IMR-90 (cell line): Measurements from ENCODE around the gene PREP. TPM values are rescaled to one million over a fixed set of nuclear protein-coding genes. Genes with fewer than 3 reads are reported as not detected.

ENCODE experiments used
- ATAC-seq: fragments of 200-7000 bp; cut with Tn5 transposase; 2 replicates; pipeline ENCODE4 v1.9.1; 2020; ENCODE audit warnings: low read depth, mild to moderate bottlenecking, moderate library complexity
- BruUV-seq: library from RNA; stranded (reverse); fragments of 400-500 nt; replicated peaks from 2 replicates; lab custom pipeline; 2021; lab: Mats Ljungman, UMichigan
- CTCF ChIA-PET: fragments of 300-600 bp; formaldehyde crosslinking; extraction: SDS; loops from one replicate; lab custom pipeline; 2021; ENCODE audit warnings: antibody characterized with exemption; lab: Yijun Ruan, JAX
- POLR2A ChIA-PET: fragments of 300-600 bp; sonication (Branson Sonifier 250); formaldehyde crosslinking; loops from one replicate; lab custom pipeline; 2022; ENCODE audit warnings: antibody characterized with exemption; ENCODE audit not compliant: unreplicated experiment; lab: Charles Lee
- DNase-seq: peaks from one replicate; pipeline ENCODE4 v3.0.0; 2013
- H2AFZ ChIP-seq: replicated peaks from 2 replicates; pipeline ENCODE3; 2013; ENCODE audit warnings: low read length, mild to moderate bottlenecking; ENCODE audit not compliant: poor library complexity
- H2AK5ac ChIP-seq: 2 replicates; pipeline ENCODE4 v1.6.1; 2013; ENCODE audit warnings: low read depth, low read length, inconsistent platforms
- H2AK9ac ChIP-seq: replicated peaks from 2 replicates; pipeline ENCODE3; 2013; ENCODE audit warnings: mild to moderate bottlenecking, low read depth, low read length, moderate library complexity; ENCODE audit not compliant: poor library complexity
- H2BK120ac ChIP-seq: 2 replicates; pipeline ENCODE4 v1.6.1; 2013; ENCODE audit warnings: low read depth, low read length, inconsistent platforms
- H2BK15ac ChIP-seq: 3 replicates; pipeline ENCODE4 v1.6.1; 2013; ENCODE audit warnings: low read depth, low read length, inconsistent platforms
- H2BK20ac ChIP-seq: 2 replicates; pipeline ENCODE4 v1.6.1; 2013; ENCODE audit warnings: low read depth, mild to moderate bottlenecking, inconsistent platforms, low read length, moderate library complexity
- H2BK5ac ChIP-seq: 2 replicates; pipeline ENCODE4 v1.6.1; 2013; ENCODE audit warnings: mild to moderate bottlenecking, low read depth, low read length, inconsistent platforms; ENCODE audit not compliant: poor library complexity, severe bottlenecking
- H3K14ac ChIP-seq: replicated peaks from 2 replicates; pipeline ENCODE4 v1.6.1; 2013; ENCODE audit warnings: low read depth, low read length, inconsistent platforms
- H3K18ac ChIP-seq: 2 replicates; pipeline ENCODE4 v1.6.1; 2013; ENCODE audit warnings: low read depth, low read length, control low read depth
- H3K23ac ChIP-seq: 2 replicates; pipeline ENCODE4 v1.6.1; 2013; ENCODE audit warnings: low read depth, low read length, inconsistent platforms
- H3K27ac ChIP-seq: 2 replicates; pipeline ENCODE4 v1.5.1; 2013; ENCODE audit warnings: mild to moderate bottlenecking, control low read depth, low read length; ENCODE audit not compliant: insufficient read depth
- H3K27me3 ChIP-seq: 2 replicates; pipeline ENCODE4 v1.6.1; 2013; ENCODE audit warnings: low read length; ENCODE audit not compliant: control insufficient read depth, insufficient read depth
- H3K36me3 ChIP-seq: 2 replicates; pipeline ENCODE4 v1.6.1; 2013; ENCODE audit warnings: low read length, mixed read lengths; ENCODE audit not compliant: control insufficient read depth, insufficient read depth
- H3K4ac ChIP-seq: 2 replicates; pipeline ENCODE4 v1.6.1; 2013; ENCODE audit warnings: low read depth, low read length, inconsistent platforms
- H3K4me1 ChIP-seq: 2 replicates; pipeline ENCODE4 v1.6.1; 2013; ENCODE audit warnings: low read length, mixed read lengths; ENCODE audit not compliant: control insufficient read depth, insufficient read depth
- H3K4me2 ChIP-seq: 2 replicates; pipeline ENCODE4 v1.6.1; 2013; ENCODE audit warnings: low read depth, mild to moderate bottlenecking, control low read depth, low read length, moderate library complexity
- H3K4me3 ChIP-seq: 2 replicates; pipeline ENCODE4 v1.5.1; 2013; ENCODE audit warnings: low read depth, mild to moderate bottlenecking, control low read depth, low read length, moderate library complexity; ENCODE audit not compliant: insufficient read depth
- H3K56ac ChIP-seq: 2 replicates; pipeline ENCODE4 v1.6.1; 2013; ENCODE audit warnings: low read length, inconsistent platforms; ENCODE audit not compliant: insufficient read depth; ENCODE audit errors: extremely low read depth
- H3K79me1 ChIP-seq, 2 experiments: 2 replicates each; pipeline ENCODE4 v1.6.1; 2013; ENCODE audit warnings: low read length in 2 of 2, inconsistent platforms in 1 of 2, low read depth in 1 of 2
- H3K9ac ChIP-seq: 2 replicates; pipeline ENCODE4 v1.6.1; 2013; ENCODE audit warnings: low read depth, low read length, control low read depth
- H3K9me1 ChIP-seq: 2 replicates; pipeline ENCODE4 v1.6.1; 2013; ENCODE audit warnings: low read length, inconsistent platforms; ENCODE audit not compliant: insufficient read depth
- H3K9me3 ChIP-seq: 2 replicates; pipeline ENCODE4 v1.6.1; 2013; ENCODE audit warnings: low read length; ENCODE audit not compliant: control insufficient read depth, insufficient read depth
- H4K20me1 ChIP-seq: 2 replicates; pipeline ENCODE4 v1.6.1; 2013; ENCODE audit warnings: low read length, inconsistent platforms; ENCODE audit not compliant: insufficient read depth
- H4K5ac ChIP-seq: 2 replicates; pipeline ENCODE4 v1.6.1; 2013; ENCODE audit warnings: mild to moderate bottlenecking, low read depth, low read length, control low read depth
- H4K8ac ChIP-seq, 2 experiments: 2 replicates each; pipeline ENCODE4 v1.6.1; 2013; ENCODE audit warnings: low read depth in 2 of 2, low read length in 2 of 2, control low read depth in 1 of 2, inconsistent platforms in 1 of 2
- H4K91ac ChIP-seq: 2 replicates; pipeline ENCODE4 v1.6.1; 2013; ENCODE audit warnings: low read depth, low read length, inconsistent platforms; ENCODE audit not compliant: insufficient read depth
- BHLHE40 ChIP-seq: fragments of 150-350 bp; IDR thresholded peaks from 2 replicates; pipeline ENCODE4 v1.6.1; 2016; ENCODE audit warnings: mild to moderate bottlenecking, low read depth, low read length
- CTCF ChIP-seq: conservative IDR thresholded peaks from 2 replicates; pipeline ENCODE4 v1.5.1; 2012; ENCODE audit warnings: mild to moderate bottlenecking, low read depth, low read length, improper control_type of control experiment
- MXI1 ChIP-seq: IDR thresholded peaks from 2 replicates; pipeline ENCODE4 v1.6.1; 2012; ENCODE audit warnings: low read depth, mild to moderate bottlenecking, low read length, moderate library complexity, borderline replicate concordance
- RAD21 ChIP-seq: IDR thresholded peaks from 2 replicates; pipeline ENCODE4 v1.6.1; 2012; ENCODE audit warnings: low read length, improper control_type of control experiment
- RCOR1 ChIP-seq: IDR thresholded peaks from 2 replicates; pipeline ENCODE4 v1.6.1; 2012; ENCODE audit warnings: mild to moderate bottlenecking, low read length, improper control_type of control experiment; ENCODE audit not compliant: insufficient replicate concordance
- SMC3 ChIP-seq: fragments of 150-350 bp; IDR thresholded peaks from 2 replicates; pipeline ENCODE4 v1.6.1; 2016; ENCODE audit warnings: low read depth, mild to moderate bottlenecking, antibody characterized with exemption, low read length, moderate library complexity
- WGBS, 2 experiments: methylation state at CpG; one replicate each; pipeline versions ENCODE4 v1.1.5 to v1.1.7; 2013; ENCODE audit warnings: missing lambda C conversion rate in 2 of 2; ENCODE audit not compliant: insufficient read length in 1 of 2; ENCODE audit errors: extremely low coverage in 2 of 2; 5-methylcytosine and 5-hydroxymethylcytosine counted together
- dilution Hi-C: fragments of 300-500 bp; cut with HindIII; formaldehyde crosslinking; loops from one replicate; pipeline ENCODE4 v1.14.3; 2018; ENCODE audit warnings: low sequenced_read_pairs; ENCODE audit not compliant: unreplicated experiment
- in situ Hi-C: fragments of 300-500 bp; cut with MboI; formaldehyde crosslinking; loops from 3 replicates; pipeline ENCODE4 v1.14.3; 2019; ENCODE audit warnings: low sequenced_read_pairs, inconsistent platforms, mixed read lengths
- intact Hi-C: fragments of 100-400 bp; cut with micrococcal nuclease; formaldehyde crosslinking; loops from 2 replicates; pipeline ENCODE4 v1.10.0; 2022
- polyA plus RNA-seq, 3 experiments: library from polyadenylated mRNA; depleted of rRNA; stranded (reverse); fragments of >200 nt; gene quantifications; 2 replicates each; pipeline ENCODE4 v1.2.3, GENCODE V29; 2012; ENCODE audit warnings: low replicate concordance in 1 of 3
- total RNA-seq: library from RNA; depleted of rRNA; stranded (reverse); fragments of >200 nt; gene quantifications from 2 replicates; pipeline ENCODE4 v1.2.3, GENCODE V29; 2012

The PREP gene
- total and polyA plus RNA-seq, 2 of the 4 experiments (the other 2 are of a cell fraction), result 21.0 to 25.7 TPM

DNA sequence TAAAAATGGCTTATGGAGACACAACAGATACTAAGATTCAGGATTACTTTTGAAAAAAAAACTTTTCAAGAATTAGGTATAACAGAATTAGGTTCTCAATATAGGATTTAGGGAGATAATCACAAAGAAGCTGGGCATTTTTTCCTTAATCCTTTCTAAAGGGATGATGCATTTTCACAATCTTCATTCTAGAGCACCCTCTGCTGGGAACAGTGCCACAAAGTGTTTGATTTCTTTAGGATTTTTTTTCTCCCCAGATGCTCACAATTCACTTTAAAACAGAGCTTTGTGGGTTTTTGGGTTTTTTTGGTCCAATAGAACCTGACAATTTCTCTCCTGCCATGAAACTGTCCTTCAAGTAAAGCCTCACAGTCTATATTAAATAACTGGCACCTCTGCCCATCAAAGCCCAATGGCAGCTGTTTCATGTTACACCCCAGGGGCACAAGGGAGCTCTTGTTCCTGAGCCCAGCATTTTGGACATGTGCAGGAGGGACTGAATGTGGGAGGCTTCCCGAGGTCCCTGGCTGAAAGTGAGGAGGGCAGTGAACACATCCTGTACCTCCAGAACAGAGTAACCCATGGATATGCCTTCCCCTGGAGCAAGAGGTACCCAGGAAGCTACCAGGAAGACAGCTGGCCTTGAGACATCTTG, 39.7 kb downstream of the PREP start:
- no peak overlapping the region for H2BK5ac ChIP-seq
- H3K36me3 ChIP-seq, result peaks cover 8% of the 10 kb centered on the region
- H4K8ac ChIP-seq, result no peak overlapping the region
- DNase-seq (peak; percentile 47), ATAC-seq (peak; percentile 40)
- ChIA-PET CTCF (interaction anchor here (0.8 to 1.7 kb wide), 10 partner anchors 8 to 280 kb away, joined by 3 to 19 read pairs (median 3); no protein-coding TSS in a partner anchor), POLR2A (no interaction called here)
- no TSS peak for BruUV-seq
- peaks cover 6% of the 10 kb centered on the region; the same call in 1 of the 2 replicates for H4K20me1 ChIP-seq
- H4K91ac ChIP-seq, result no peak overlapping the region
- no peak overlapping the region for H3K4ac ChIP-seq
- no peak overlapping the region for H2AFZ ChIP-seq
- H3K18ac ChIP-seq, result no peak overlapping the region
- H3K9me1 ChIP-seq, result peaks cover 14% of the 10 kb centered on the region; the same call in 1 of the 2 replicates
- no peak overlapping the region for H3K23ac ChIP-seq
- H2AK9ac ChIP-seq, result no peak overlapping the region
- no CpG with 5 or more reads among the region's 1 CpG for WGBS, 2 experiments
- peaks cover 10 to 30% of the 10 kb centered on the region in 2 experiments; a peak in 3 of 4 replicates for H3K79me1 ChIP-seq
- H3K4me3 ChIP-seq, result no peak overlapping the region
- no peaks in the 10 kb centered on the region for H3K27me3 ChIP-seq
- no peak overlapping the region for H2BK15ac ChIP-seq
- no peak overlapping the region for H2AK5ac ChIP-seq
- no peak overlapping the region for H3K14ac ChIP-seq
- no peak overlapping the region for H3K4me2 ChIP-seq
- no peak overlapping the region for H3K9ac ChIP-seq
- no peak overlapping the region for H3K27ac ChIP-seq
- dilution Hi-C loops, result no loop called here
- no peak overlapping the region for H2BK20ac ChIP-seq
- in situ Hi-C loops, result no loop called here
- H3K56ac ChIP-seq, result no peak overlapping the region
- no peak overlapping the region for H2BK120ac ChIP-seq
- no peaks in the 10 kb centered on the region for H3K9me3 ChIP-seq
- no peak overlapping the region for H4K5ac ChIP-seq
- H3K4me1 ChIP-seq, result peaks cover 6% of the 10 kb centered on the region
- no peak for TF ChIP-seq RCOR1
- no peak for TF ChIP-seq MXI1
- peak; percentile 66 for TF ChIP-seq CTCF
- TF ChIP-seq SMC3, result peak; percentile 79
- TF ChIP-seq RAD21, result peak; percentile 72
- no peak for TF ChIP-seq BHLHE40
- intact Hi-C loops, result loop anchor here (1.0 to 5.0 kb wide), 2 partner anchors 186 to 276 kb away; no protein-coding TSS in a partner anchor
